ENCODE measurements around the gene GRHL3.
A peak's percentile ranks its signal among the peaks of the same experiment; 100 is the strongest.

GRHL3 gene

GRCh38 chr1:24388331-24388885 lies 69.3 kb downstream of the GRHL3 start:
- TF ChIP-seq ZNF274 (IDR thresholded peaks at IDR 0.05; ENCODE audit: low read depth, low read length), result no peak

DNA sequence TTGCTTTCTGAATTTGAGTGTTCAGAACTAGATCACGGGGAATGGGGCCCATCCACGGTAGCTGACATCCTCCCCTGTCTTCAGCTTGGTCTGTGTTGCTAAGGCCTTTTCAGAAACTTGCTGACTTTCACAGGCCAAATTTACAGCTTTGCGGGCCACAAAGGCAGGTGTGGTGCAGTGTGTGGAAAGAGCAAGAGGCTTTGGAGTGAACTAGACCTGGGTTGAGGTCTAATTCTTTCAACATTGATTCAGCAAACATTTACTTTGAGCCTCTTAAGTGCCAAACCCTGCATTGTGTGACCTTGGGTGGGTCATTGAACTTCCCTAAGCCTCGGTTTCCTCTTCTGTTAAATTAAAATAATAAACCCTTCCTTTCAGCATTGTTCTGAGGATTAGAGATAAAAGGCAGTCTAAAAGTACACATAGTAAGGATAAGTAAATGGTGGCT lies 70.1 kb downstream of the GRHL3 start:
- TF ChIP-seq ZNF274 (IDR thresholded peaks at IDR 0.05; ENCODE audit: low read depth, low read length), result no peak
- H3K4me3 ChIP-seq (ENCODE audit: low read length), result no peak overlapping the region

More at GRCh38 chr1:24388331-24388885, 69.3 kb downstream of the GRHL3 start:
- H3K4me3 ChIP-seq (ENCODE audit: low read length), result no peak overlapping the region

- H3K4me3 ChIP-seq (ENCODE audit: low read length), result no peak overlapping the region
- no peak for TF ChIP-seq ZNF274 (IDR thresholded peaks at IDR 0.05; ENCODE audit: low read depth, low read length)
Observed at GRCh38 chr1:24390924-24391782, 72.0 kb downstream of the GRHL3 start.

DNA sequence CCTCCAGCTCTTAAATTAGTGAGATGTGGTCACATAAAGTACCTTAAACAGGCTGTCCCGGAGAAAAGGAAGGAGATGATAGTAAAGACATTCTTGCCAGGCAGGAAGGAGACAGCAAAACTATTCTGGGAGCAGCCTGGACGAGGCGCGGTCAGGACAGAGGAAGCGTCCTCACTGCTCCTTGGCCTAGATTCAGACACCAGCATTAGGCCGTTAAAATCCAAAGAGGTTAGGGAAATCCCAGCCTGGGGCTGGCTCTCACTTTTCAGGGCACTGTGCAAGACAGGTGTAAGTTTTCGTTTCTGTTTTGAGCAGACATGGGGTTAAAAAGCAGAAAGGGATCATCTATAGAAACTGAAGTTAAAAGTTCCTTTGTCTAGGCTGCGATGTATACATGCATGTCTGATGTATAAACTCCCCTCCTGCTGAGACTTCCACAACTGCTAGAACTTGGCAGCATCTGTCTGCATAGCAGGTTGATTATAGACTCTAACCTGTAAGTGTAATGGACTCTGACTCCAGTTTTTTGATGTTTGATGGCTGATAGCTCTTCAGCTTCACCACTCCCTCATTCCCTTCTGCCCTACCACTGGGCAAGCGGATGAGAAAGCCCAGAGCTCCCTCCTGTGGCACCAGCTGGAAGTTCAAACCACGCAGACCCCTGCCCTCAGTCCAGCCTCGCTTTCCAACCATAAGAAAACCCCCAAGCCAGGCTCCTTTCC lies 72.9 kb downstream of the GRHL3 start:
- peak overlapping the region; percentile 62; the same call in 1 of the 2 replicates for H3K4me3 ChIP-seq (ENCODE audit: low read length)
- TF ChIP-seq ZNF274 (IDR thresholded peaks at IDR 0.05; ENCODE audit: low read depth, low read length), result no peak

DNA sequence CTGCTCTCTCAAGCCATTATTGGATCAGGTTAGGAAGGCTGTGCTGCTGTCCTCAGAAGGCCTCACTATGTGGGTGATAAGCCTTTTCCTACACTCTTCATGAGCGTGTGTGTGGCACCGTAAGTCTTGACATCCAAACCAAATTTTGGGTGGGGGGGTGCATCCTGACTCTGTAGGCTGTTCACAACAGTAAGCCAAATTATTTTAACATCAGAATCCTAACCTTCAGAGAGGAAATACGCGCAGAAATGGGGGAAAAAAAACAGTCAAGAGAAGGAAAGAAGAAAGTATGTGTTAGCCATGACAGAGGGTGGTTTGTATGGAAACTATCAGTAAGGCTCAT lies 73.4 kb downstream of the GRHL3 start:
- no peak for TF ChIP-seq ZNF274 (IDR thresholded peaks at IDR 0.05; ENCODE audit: low read depth, low read length)
- peak overlapping the region; percentile 0; the same call in 1 of the 2 replicates for H3K4me3 ChIP-seq (ENCODE audit: low read length)

DNA sequence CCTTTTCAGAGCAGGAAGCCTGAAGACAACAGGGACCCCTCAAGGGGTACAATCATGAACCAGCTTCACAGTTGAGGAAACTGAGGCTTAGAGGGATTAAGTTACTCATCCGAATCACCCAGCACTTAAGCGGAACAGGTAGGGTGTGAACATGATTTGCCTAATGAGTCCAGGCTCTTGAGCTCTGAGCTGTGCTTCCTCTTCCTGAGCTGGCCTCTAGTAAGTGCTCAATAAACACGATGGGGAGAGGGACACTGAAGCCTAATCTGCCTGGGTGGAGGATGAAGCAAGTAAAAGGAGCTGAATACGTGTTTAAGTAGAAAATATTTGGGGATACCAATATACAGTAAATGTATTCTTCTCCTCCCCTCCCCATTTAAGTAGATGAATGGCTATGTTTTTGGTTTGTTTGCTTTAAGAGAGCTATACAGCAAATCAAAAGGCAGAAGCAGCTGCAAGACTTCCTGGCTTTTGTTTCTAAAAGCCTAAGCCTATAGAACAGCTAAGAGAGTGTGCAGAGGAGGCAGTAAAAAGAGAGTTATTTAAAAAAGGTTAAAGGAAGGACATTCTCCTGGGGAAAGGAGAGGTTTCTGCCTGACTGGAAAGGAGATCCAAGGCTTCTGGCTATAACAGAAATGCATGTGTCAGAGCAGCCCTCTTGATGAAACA lies 74.0 kb downstream of the GRHL3 start:
- TF ChIP-seq ZNF274 (IDR thresholded peaks at IDR 0.05; ENCODE audit: low read depth, low read length), result no peak

DNA sequence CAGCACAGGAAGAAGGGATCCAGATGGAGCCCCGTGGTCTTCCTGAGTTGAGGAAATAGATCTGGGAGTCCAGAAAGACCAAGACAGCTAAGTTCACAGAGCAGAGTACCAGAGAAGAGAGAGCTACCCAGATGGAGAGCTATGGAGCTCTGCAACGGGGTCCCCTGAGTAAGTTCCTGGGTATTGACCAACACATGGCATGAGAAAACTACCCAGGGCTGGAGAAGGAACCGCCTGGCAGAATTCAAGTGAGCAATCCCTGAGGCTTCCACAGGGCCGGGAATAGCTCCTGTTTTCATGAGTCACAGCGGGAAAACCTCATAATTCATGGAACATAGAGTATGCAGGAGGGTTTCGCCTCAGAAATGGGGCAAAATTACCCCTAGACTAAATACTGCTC lies 74.7 kb downstream of the GRHL3 start:
- no peak overlapping the region for H3K4me3 ChIP-seq (ENCODE audit: low read length)
- TF ChIP-seq ZNF274 (IDR thresholded peaks at IDR 0.05; ENCODE audit: low read depth, low read length), result no peak

More for the DNA sequence above, 74.0 kb downstream of the GRHL3 start:
- H3K4me3 ChIP-seq (ENCODE audit: low read length), result no peak overlapping the region; the same call in 1 of the 2 replicates

- H3K4me3 ChIP-seq (ENCODE audit: low read length), result no peak overlapping the region
- TF ChIP-seq ZNF274 (IDR thresholded peaks at IDR 0.05; ENCODE audit: low read depth, low read length), result no peak
Observed at GRCh38 chr1:24400065-24400464, 80.9 kb downstream of the GRHL3 start.

DNA sequence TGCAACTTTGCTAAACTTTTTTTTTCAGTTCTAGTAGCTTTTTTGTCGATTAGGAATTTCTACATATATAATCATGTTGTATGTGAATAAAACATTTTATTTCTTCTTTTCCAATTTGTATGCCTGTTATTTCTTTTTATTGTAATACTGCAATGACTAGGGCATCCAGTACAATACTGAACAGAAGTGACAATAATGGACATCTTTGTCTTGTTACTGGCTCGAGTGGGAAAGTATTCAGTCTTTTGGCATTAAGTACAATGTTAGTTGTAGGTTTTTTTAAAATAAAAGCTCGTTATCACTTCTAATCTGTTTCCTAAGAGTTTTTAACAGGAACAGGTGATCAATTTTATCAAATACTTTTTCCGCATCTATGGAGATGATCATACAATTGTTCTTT lies 84.6 kb downstream of the GRHL3 start:
- no peak overlapping the region for H3K4me3 ChIP-seq (ENCODE audit: low read length)
- TF ChIP-seq ZNF274 (IDR thresholded peaks at IDR 0.05; ENCODE audit: low read depth, low read length), result no peak

Measured in GM08714 (cell line).